Measurements from ENCODE around the gene OVCA2.

DNA sequence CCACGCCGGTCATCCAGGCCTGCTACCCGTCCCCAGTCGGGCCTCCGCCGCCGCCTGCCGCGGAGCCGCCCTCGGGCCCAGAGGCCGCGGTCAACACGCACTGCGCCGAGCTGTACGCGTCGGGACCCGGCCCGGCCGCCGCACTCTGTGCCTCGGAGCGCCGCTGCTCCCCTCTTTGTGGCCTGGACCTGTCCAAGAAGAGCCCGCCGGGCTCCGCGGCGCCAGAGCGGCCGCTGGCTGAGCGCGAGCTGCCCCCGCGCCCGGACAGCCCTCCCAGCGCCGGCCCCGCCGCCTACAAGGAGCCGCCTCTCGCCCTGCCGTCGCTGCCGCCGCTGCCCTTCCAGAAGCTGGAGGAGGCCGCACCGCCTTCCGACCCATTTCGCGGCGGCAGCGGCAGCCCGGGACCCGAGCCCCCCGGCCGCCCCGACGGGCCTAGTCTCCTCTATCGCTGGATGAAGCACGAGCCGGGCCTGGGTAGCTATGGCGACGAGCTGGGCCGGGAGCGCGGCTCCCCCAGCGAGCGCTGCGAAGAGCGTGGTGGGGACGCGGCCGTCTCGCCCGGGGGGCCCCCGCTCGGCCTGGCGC lies 15.4 kb downstream of the OVCA2 start:
- TF ChIP-seq, protein P1, sequence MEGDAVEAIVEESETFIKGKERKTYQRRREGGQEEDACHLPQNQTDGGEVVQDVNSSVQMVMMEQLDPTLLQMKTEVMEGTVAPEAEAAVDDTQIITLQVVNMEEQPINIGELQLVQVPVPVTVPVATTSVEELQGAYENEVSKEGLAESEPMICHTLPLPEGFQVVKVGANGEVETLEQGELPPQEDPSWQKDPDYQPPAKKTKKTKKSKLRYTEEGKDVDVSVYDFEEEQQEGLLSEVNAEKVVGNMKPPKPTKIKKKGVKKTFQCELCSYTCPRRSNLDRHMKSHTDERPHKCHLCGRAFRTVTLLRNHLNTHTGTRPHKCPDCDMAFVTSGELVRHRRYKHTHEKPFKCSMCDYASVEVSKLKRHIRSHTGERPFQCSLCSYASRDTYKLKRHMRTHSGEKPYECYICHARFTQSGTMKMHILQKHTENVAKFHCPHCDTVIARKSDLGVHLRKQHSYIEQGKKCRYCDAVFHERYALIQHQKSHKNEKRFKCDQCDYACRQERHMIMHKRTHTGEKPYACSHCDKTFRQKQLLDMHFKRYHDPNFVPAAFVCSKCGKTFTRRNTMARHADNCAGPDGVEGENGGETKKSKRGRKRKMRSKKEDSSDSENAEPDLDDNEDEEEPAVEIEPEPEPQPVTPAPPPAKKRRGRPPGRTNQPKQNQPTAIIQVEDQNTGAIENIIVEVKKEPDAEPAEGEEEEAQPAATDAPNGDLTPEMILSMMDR (conservative IDR thresholded peaks at IDR 0.05), result no peak
- TF ChIP-seq ZFX (IDR thresholded peaks at IDR 0.05), result no peak

Data from C4-2B (cell line).